Stomach (tissue), 4 donors: ENCODE measurements around the gene TPD52L1.

Experiments
- POLR2A ChIP-seq, 4 donors: fragments of 450-650 bp; IDR thresholded peaks; one replicate each; pipeline ENCODE4 v1.6.1; 2016; ENCODE audit warnings: antibody characterized with exemption in 4 of 4, control low read depth in 2 of 4, mild to moderate bottlenecking in 1 of 4, moderate library complexity in 1 of 4
- POLR2AphosphoS5 ChIP-seq, 3 donors: sonication (generic); formaldehyde crosslinking; IDR thresholded peaks; one replicate each; pipeline ENCODE4 v1.6.1; 2016; ENCODE audit warnings: antibody characterized with exemption in 3 of 3
- TF ChIP-seq, protein P1 (sequence below), 7 experiments: fragments of 450-650 bp in 4 of 7; fragments of 200-600 bp in 3 of 7; sonication (generic) in 3 of 7; IDR thresholded peaks; one replicate each; pipeline ENCODE4 v1.5.1; 2016 to 2019; ENCODE audit warnings: antibody characterized with exemption in 7 of 7, control low read depth in 2 of 7, mild to moderate bottlenecking in 1 of 7

DNA sequence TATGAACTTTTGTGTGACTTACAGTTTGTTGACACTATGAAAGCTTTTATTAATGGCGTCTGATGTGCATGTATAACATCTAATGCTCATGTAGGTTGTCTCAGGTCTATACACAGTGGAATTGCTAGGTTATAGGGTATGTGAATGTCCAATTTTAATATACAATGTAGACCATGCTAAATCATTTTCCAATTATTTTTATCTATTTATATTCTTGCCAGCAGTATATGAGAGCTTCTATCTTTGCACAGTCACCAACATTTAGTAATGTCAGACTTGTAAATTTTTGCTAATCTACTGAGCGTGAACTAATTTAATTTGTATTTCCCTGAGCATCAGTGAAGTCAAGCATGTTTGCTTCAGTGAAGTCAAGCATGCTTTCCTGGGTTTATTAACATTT lies 64.4 kb downstream of the TPD52L1 start:
- TF ChIP-seq POLR2A (IDR thresholded peaks at IDR 0.05) (no peak), POLR2AphosphoS5 (IDR thresholded peaks at IDR 0.05) (no peak)
- TF ChIP-seq, protein P1, sequence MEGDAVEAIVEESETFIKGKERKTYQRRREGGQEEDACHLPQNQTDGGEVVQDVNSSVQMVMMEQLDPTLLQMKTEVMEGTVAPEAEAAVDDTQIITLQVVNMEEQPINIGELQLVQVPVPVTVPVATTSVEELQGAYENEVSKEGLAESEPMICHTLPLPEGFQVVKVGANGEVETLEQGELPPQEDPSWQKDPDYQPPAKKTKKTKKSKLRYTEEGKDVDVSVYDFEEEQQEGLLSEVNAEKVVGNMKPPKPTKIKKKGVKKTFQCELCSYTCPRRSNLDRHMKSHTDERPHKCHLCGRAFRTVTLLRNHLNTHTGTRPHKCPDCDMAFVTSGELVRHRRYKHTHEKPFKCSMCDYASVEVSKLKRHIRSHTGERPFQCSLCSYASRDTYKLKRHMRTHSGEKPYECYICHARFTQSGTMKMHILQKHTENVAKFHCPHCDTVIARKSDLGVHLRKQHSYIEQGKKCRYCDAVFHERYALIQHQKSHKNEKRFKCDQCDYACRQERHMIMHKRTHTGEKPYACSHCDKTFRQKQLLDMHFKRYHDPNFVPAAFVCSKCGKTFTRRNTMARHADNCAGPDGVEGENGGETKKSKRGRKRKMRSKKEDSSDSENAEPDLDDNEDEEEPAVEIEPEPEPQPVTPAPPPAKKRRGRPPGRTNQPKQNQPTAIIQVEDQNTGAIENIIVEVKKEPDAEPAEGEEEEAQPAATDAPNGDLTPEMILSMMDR (IDR thresholded peaks at IDR 0.05) = no peak
